ENCODE measurements around the gene GPR183. TPM values are rescaled to one million over a fixed set of nuclear protein-coding genes. Genes with fewer than 3 reads are reported as not detected.

GPR183 gene
- total and polyA plus RNA-seq, 10 of the 15 experiments (the other 5 are each of a cell fraction or from before 2014, with no cell fraction given): 134 to 669 (median 225) TPM

GRCh38 chr13:99265821-99266426 is 41.3 kb downstream of the GPR183 start:
- Histone ChIP-seq H3K4me3 (no peak overlapping the region), H4K20me1 (ENCODE audit: control insufficient read depth, insufficient read depth) (no peaks in the 10 kb centered on the region), H3K9ac (ENCODE audit: control insufficient read depth, insufficient read depth, low read length) (no peak overlapping the region), H2AFZ (ENCODE audit: control insufficient read depth, low read depth, low read length) (no peak overlapping the region), H3K27me3 (replicated peaks in 1 of 2; ENCODE audit: control insufficient read depth in 2 of 2, insufficient read depth in 2 of 2, low read length in 1 of 2) (no peaks in the 10 kb centered on the region), H3K9me3 (replicated peaks; ENCODE audit: control insufficient read depth, insufficient read depth, low read length) (no peaks in the 10 kb centered on the region), H3K79me2 (ENCODE audit: control insufficient read depth, insufficient read depth, low read length) (peaks cover 6% of the 10 kb centered on the region), H3K4me2 (ENCODE audit: control insufficient read depth, insufficient read depth) (no peak overlapping the region), H3K36me3 (ENCODE audit: control insufficient read depth in 2 of 2, insufficient read depth in 2 of 2, low read length in 1 of 2) (peaks cover 0 to 5% of the 10 kb centered on the region in 2 experiments; a peak in 2 of 4 replicates), H3K4me1 (ENCODE audit: control insufficient read depth, insufficient read depth, low read length) (peaks cover 11% of the 10 kb centered on the region), H3K27ac (ENCODE audit: control insufficient read depth, insufficient read depth) (no peak overlapping the region)
- ChIA-PET RAD21 (ENCODE audit: unreplicated experiment) (interaction anchor here (0.6 to 12.6 kb wide), 41 partner anchors 9 to 1408 kb away, joined by 3 to 338 read pairs (median 4); partner anchors contain the start of genes GPR183 and UBAC2), CTCF (interaction anchor here (0.5 to 12.3 kb wide), 67 partner anchors 9 to 863 kb away, joined by 3 to 470 read pairs (median 4); partner anchors contain the start of genes GPR18 and UBAC2), POLR2A (interaction anchor here (1.1 kb wide), 2 partner anchors 68 to 69 kb away, joined by 3 read pairs; no protein-coding TSS in a partner anchor), SMC1A (ENCODE audit: uncharacterized antibody, unreplicated experiment) (interaction anchor here (0.6 to 14.4 kb wide), 41 partner anchors 10 to 551 kb away, joined by 3 to 306 read pairs (median 4); partner anchors contain the start of genes GPR18, GPR183, TM9SF2 and UBAC2)
- ATAC-seq (peak; percentile 66), DNase-seq (ENCODE audit: low read depth, low spot score) (no peak), FAIRE-seq (no peak)
- WGBS (ENCODE audit: insufficient coverage, insufficient replicate concordance, low lambda C conversion rate, missing lambda C conversion rate): 16% methylated on average over 3 of the region's 3 CpGs
- intact Hi-C loops (cut with micrococcal nuclease; ENCODE audit: unreplicated experiment): loop anchor here (1.0 to 10.0 kb wide), 6 partner anchors 90 to 424 kb away; partner anchors contain the start of gene CLYBL
- BruUV-seq (replicated peaks): no TSS peak
- in situ Hi-C loops (cut with MboI): loop anchor here (10.0 kb wide), 1 partner anchor 411 kb away; no protein-coding TSS in a partner anchor
- TF ChIP-seq ATF7 (IDR thresholded peaks at IDR 0.05; ENCODE audit: low read depth) (no peak), EP300 (IDR thresholded peaks at IDR 0.05; ENCODE audit: borderline replicate concordance in 1 of 2, control insufficient read depth in 1 of 2, low read depth in 2 of 2, low read length in 2 of 2) (no peak), ESRRA (IDR thresholded peaks at IDR 0.05; ENCODE audit: low read length) (no peak), RELB (IDR thresholded peaks at IDR 0.05; ENCODE audit: low read depth) (no peak), ZBTB11 (CRISPR knock-in tag; IDR thresholded peaks at IDR 0.05) (no peak), CBFB (IDR thresholded peaks at IDR 0.05; ENCODE audit: low read depth) (no peak), BMI1 (IDR thresholded peaks at IDR 0.05; ENCODE audit: borderline replicate concordance) (no peak), CTCF (IDR thresholded peaks at IDR 0.05 in 2 of 3, conservative IDR thresholded peaks at IDR 0.05 in 1 of 3; ENCODE audit: control insufficient read depth in 2 of 3, extremely low read depth in 1 of 3, insufficient read depth in 1 of 3, low read depth in 3 of 3, low read length in 3 of 3) (peak; percentile 58 to 69 (median 59); a peak in 5 of 6 replicates), POLR2AphosphoS5 (IDR thresholded peaks at IDR 0.05; ENCODE audit: low read length) (no peak), SMC3 (IDR thresholded peaks at IDR 0.05; ENCODE audit: borderline replicate concordance, low read length) (peak; percentile 91), RAD21 (IDR thresholded peaks at IDR 0.05; ENCODE audit: insufficient read depth, low read depth, low read length) (peak; percentile 93), HCFC1 (IDR thresholded peaks at IDR 0.05; ENCODE audit: low read length) (no peak)

Measured in GM12878 (cell line).